Suprapubic skin (tissue), 4 donors: ENCODE data around the gene SLC6A6. TPM values are rescaled to one million over a fixed set of nuclear protein-coding genes. Genes with fewer than 3 reads are reported as not detected.

Source experiments
- DNase-seq, 2 donors: peaks; one replicate each; pipeline ENCODE4 v3.0.0-alpha.2; 2019; ENCODE audit warnings: low spot score in 2 of 2
- H3K27ac ChIP-seq: fragments of 200-600 bp; sonication (generic); one replicate; pipeline ENCODE4 v1.5.1; 2019
- H3K27me3 ChIP-seq: fragments of 200-600 bp; sonication (generic); one replicate; pipeline ENCODE4 v1.5.1; 2019
- H3K36me3 ChIP-seq: fragments of 200-600 bp; sonication (generic); one replicate; pipeline ENCODE4 v1.5.1; 2019
- H3K4me1 ChIP-seq: fragments of 200-600 bp; sonication (generic); one replicate; pipeline ENCODE4 v1.5.1; 2019
- H3K4me3 ChIP-seq: fragments of 200-600 bp; sonication (generic); one replicate; pipeline ENCODE4 v1.5.1; 2019; ENCODE audit warnings: mild to moderate bottlenecking
- H3K9me3 ChIP-seq: fragments of 200-600 bp; sonication (generic); one replicate; pipeline ENCODE4 v1.5.1; 2019
- EP300 ChIP-seq: sonication (generic); formaldehyde crosslinking; IDR thresholded peaks from one replicate; pipeline ENCODE4 v1.6.1; 2017; ENCODE audit warnings: antibody characterized with exemption
- POLR2A ChIP-seq, 2 donors: fragments of 450-650 bp; IDR thresholded peaks; one replicate each; pipeline ENCODE4 v1.6.1; 2017; ENCODE audit warnings: antibody characterized with exemption in 2 of 2, mild to moderate bottlenecking in 2 of 2, moderate library complexity in 2 of 2
- POLR2AphosphoS5 ChIP-seq, 3 donors: sonication (generic); formaldehyde crosslinking; IDR thresholded peaks; one replicate each; pipeline ENCODE4 v1.6.1; 2017; ENCODE audit warnings: antibody characterized with exemption in 3 of 3
- WGBS: methylation state at CpG from one replicate; pipeline ENCODE4 v1.1.5; 2018; 5-methylcytosine and 5-hydroxymethylcytosine counted together
- total RNA-seq, 4 donors: library from RNA; depleted of rRNA; stranded (reverse); fragments of >200 nt; gene quantifications; one replicate each; pipeline ENCODE4 v1.1.0, GENCODE V29; 2016
- TF ChIP-seq, protein P1 (sequence below), 2 donors: fragments of 200-600 bp in 1 of 2; fragments of 450-650 bp in 1 of 2; sonication (generic) in 1 of 2; IDR thresholded peaks; one replicate each; pipeline ENCODE4 v1.5.1; 2016 to 2019; ENCODE audit warnings: antibody characterized with exemption in 2 of 2, mild to moderate bottlenecking in 1 of 2, moderate library complexity in 1 of 2

Gene SLC6A6
- total RNA-seq, 4 donors from 2014 or later = 85.4 to 149 (median 102) TPM

DNA sequence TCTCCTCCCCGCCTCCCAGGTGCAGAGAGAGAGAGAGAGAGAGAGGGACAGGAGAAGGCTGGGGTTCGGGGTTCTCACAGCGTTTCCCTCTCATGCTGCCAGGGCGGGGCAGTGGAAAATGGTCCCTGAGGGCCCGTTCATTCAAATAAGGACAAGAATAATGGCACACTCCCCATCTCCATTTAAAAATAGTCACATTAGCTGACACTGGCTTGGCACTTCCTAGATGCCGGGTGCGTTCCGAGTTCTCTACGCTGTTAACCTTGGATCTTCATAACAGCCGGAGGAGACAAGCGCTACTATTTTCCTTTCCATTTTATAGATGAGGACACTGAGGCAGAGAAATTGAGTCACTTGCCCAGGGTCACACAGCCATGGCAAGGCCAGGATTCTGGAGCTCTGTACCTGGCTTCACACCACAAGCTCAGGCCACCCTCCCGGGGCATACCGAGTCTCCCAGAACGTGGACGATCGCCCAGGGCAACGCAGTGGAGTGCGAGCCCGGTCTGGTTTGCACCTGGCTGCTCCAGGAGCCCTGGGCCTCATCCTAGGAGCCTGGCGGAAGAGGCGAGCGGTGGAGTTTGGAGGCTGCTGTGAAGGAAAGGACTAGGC is 608 bp upstream of the SLC6A6 start:
- WGBS = 33% methylated on average over 13 of the region's 22 CpGs
- no peaks in the 10 kb centered on the region for H3K9me3 ChIP-seq
- TF ChIP-seq EP300 (no peak), POLR2A (IDR thresholded peaks at IDR 0.05) (no peak), POLR2AphosphoS5 (IDR thresholded peaks at IDR 0.05) (no peak)
- TF ChIP-seq, protein P1, sequence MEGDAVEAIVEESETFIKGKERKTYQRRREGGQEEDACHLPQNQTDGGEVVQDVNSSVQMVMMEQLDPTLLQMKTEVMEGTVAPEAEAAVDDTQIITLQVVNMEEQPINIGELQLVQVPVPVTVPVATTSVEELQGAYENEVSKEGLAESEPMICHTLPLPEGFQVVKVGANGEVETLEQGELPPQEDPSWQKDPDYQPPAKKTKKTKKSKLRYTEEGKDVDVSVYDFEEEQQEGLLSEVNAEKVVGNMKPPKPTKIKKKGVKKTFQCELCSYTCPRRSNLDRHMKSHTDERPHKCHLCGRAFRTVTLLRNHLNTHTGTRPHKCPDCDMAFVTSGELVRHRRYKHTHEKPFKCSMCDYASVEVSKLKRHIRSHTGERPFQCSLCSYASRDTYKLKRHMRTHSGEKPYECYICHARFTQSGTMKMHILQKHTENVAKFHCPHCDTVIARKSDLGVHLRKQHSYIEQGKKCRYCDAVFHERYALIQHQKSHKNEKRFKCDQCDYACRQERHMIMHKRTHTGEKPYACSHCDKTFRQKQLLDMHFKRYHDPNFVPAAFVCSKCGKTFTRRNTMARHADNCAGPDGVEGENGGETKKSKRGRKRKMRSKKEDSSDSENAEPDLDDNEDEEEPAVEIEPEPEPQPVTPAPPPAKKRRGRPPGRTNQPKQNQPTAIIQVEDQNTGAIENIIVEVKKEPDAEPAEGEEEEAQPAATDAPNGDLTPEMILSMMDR (IDR thresholded peaks at IDR 0.05) = no peak
- DNase-seq = peak in 1 of 2 donors; percentile 71
- H3K27ac ChIP-seq = peak overlapping the region; percentile 90
- H3K4me1 ChIP-seq = peaks cover 45% of the 10 kb centered on the region
- no peaks in the 10 kb centered on the region for H3K27me3 ChIP-seq
- no peaks in the 10 kb centered on the region for H3K36me3 ChIP-seq
- H3K4me3 ChIP-seq = peak overlapping the region; percentile 69

DNA sequence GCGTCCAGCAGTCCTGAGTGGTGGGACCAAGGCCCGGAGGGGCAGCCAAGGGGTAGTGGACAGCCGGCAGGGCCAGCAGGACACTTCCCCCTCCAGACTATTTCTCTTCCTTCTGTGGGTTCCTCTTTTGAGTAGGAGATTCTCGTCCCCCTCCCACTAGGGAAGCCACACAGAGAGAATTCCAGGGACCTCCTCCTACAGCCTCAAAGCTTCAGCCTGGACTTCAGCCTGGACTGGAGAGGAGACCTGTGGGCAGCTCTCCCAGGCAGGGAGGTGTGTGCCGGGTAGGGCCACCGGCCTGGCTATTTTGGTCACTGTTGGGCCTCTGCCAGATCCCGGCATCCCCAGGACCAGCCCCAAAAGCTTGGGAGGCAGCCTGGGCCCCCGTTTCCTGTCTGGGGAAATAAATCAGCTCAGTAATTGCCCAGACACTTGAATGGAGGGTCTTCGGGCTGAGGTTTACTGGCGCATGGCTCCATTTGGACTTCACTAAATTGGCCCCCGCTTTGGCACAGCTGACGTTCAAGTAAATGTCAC is 1.3 kb downstream of the SLC6A6 start:
- Histone ChIP-seq H3K27ac (peak overlapping the region; percentile 90), H3K9me3 (no peaks in the 10 kb centered on the region), H3K4me3 (peak overlapping the region; percentile 69), H3K36me3 (no peaks in the 10 kb centered on the region), H3K27me3 (no peaks in the 10 kb centered on the region), H3K4me1 (peaks cover 45% of the 10 kb centered on the region)
- no peak for DNase-seq
- WGBS = 12% methylated on average over 7 of the region's 12 CpGs
- TF ChIP-seq POLR2AphosphoS5 (IDR thresholded peaks at IDR 0.05) (no peak), POLR2A (IDR thresholded peaks at IDR 0.05) (no peak), EP300 (no peak)
- TF ChIP-seq, protein P1 (IDR thresholded peaks at IDR 0.05) = no peak

DNA sequence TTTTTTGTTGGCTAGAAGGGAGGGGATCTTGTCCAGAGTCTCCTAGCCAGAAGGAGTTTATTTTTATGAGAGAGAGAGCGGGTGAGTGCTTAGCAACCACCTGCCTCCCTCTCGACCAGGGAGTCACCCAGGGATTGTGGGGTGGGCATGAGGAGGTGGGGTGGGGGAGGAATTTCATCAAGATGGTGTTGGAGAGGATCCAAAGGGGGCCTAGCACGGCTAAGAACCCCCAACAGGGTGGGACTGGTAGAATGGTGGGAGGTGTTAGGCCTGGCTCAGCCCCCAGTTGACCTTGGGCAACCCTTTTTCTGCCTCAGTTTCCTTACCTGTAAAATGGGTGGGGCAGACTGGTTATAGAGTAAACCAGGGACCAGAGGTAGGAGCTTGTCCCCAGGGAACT is 1.8 kb downstream of the SLC6A6 start:
- peaks cover 45% of the 10 kb centered on the region for H3K4me1 ChIP-seq
- WGBS = 14% methylated on average over 3 of the region's 3 CpGs

DNA sequence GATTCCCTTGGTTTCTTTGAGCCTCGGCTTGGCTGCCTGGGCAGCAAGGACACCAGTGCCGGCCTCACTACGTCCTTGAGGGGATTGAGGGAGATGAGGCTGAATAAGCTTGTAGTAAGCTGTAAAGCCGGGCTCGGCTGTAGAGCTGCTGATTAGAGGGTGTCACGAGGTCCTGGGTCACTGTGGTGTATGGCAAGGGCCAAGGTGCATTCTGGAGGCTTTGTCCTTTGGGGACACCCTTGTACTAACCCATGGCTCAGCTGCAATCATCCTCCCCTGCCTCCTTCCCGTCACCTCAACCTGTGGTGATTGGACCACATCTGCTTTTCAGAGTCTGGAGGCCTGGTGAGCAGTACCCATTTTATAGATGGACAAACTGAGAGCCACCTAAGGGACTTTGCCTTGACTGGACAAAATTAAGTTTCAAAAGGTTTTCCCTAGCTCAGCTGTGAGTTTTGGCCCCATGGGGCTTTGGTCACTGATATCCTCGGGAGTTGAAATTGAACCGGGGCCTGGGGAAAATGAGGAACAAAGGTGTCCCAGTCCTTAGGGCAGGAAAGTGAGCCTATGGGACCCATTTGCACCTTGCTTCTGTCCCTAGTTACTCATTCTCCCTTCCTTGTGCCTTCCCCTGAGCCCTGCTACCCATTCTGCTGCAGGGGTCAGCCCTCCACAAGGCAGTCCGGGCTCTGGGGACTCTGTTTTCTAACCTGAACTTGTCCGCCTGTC is 2.4 kb downstream of the SLC6A6 start:
- TF ChIP-seq POLR2AphosphoS5 (IDR thresholded peaks at IDR 0.05) (no peak), POLR2A (IDR thresholded peaks at IDR 0.05) (no peak), EP300 (no peak)
- TF ChIP-seq, protein P1 (IDR thresholded peaks at IDR 0.05) = no peak
- no peak for DNase-seq

More for the DNA sequence above, 1.8 kb downstream of the SLC6A6 start:
- no peak for TF ChIP-seq EP300
- no peak for TF ChIP-seq POLR2AphosphoS5 (IDR thresholded peaks at IDR 0.05)
- TF ChIP-seq, protein P1 (IDR thresholded peaks at IDR 0.05) = no peak
- TF ChIP-seq POLR2A (IDR thresholded peaks at IDR 0.05) = no peak
- H3K27ac ChIP-seq = no peak overlapping the region
- no peaks in the 10 kb centered on the region for H3K36me3 ChIP-seq
- peak overlapping the region; percentile 69 for H3K4me3 ChIP-seq
- no peaks in the 10 kb centered on the region for H3K9me3 ChIP-seq
- DNase-seq = no peak
- H3K27me3 ChIP-seq = no peaks in the 10 kb centered on the region

More for the DNA sequence above, 2.4 kb downstream of the SLC6A6 start:
- no peaks in the 10 kb centered on the region for H3K36me3 ChIP-seq
- 71% methylated on average over 9 of the region's 11 CpGs for WGBS
- H3K9me3 ChIP-seq = no peaks in the 10 kb centered on the region
- H3K4me1 ChIP-seq = peaks cover 49% of the 10 kb centered on the region
- peak overlapping the region; percentile 69 for H3K4me3 ChIP-seq
- no peaks in the 10 kb centered on the region for H3K27me3 ChIP-seq
- H3K27ac ChIP-seq = no peak overlapping the region
